Measurements from ENCODE around the gene NUP214. TPM values are rescaled to one million over a fixed set of nuclear protein-coding genes. Genes with fewer than 3 reads are reported as not detected.
"Not testable (repeated sequence)": the region's sequence is repeated elsewhere in the genome, so short reads cannot be mapped to it uniquely, and the experiment has no call there.

NUP214 gene
- polyA plus RNA-seq, 4 donors = 34.3 to 70.6 (median 56.7) TPM

DNA sequence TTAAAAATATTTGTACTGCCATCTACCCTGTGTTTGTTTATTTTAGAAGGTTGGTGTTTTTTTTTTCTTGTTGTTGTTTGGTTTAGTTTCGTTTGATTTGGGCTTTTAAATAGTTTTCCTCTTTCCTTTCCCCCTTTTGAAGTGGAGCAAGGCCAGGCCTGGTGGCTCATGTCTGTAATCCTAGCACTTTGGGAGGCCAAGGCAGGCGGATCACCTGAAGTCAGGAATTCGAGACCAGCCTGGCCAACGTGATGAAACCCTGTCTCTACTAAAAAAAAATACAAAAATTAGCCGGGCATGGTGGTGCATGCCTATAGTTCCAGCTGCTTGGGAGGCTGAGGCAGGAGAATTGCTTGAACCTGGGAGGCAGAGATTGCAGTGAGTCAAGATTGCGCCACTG lies 65.6 kb downstream of the NUP214 start:
- not testable (repeated sequence) for DNase-seq (ENCODE audit: low read depth in 4 of 4, low spot score in 3 of 4)

DNA sequence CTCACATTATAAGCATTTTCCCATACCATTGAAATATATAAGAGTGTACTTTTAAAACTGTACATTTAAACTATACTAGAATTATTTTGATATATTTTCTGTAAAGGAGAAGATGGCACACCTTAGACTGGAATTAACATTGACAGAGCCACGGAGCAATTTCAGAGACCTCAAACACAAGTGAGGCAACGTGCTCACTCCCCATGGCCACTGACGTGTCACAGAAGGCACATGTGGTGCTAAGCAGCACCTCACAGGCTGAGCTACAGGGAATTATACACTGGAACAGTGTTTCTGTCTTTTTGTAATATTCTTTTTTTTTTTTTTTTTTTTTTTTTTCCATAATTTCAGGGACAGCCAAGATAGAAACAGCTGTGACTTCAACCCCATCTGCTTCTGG lies 66.5 kb downstream of the NUP214 start:
- no peak for DNase-seq (ENCODE audit: low read depth in 4 of 4, low spot score in 3 of 4)

DNA sequence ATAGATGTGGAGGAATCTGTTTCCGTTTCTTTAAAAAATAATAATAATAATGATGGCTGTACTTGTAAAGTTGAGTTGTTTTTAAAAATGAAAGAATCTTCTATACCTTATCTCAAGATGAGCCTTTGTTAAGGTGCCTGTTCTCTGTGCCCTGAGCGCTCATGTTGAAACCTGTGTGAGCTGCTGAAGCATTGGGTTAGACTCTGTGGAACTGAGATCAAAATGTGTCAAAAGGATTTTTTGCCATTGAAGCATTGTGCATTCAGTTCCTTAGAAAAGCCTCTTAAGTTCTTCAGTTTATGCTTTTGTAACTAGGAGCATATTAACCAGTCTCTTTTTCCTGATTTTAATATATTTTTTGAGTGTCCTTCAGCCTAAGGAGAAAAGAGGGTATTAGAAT lies 67.7 kb downstream of the NUP214 start:
- no peak for DNase-seq (ENCODE audit: low read depth in 4 of 4, low spot score in 3 of 4)

DNA sequence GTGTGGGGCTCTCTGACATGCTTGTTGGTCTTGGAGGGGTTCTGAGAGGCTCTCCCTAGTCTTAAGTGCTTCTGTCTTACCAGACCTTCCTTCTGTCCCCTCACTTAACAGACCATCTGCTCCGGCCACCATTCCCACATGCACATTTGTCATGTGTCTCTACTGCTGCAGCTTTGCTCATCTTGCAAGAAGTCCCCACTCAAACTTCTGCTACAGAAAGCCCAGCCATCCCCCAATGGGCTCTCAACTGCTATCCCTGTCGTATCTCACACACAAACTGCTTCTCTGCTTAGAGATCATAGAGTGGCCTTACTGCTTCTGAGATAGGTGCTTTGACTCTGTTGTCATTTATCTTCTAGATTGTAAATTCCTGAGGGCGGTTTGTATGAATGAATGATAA lies 69.4 kb downstream of the NUP214 start:
- DNase-seq (ENCODE audit: low read depth in 4 of 4, low spot score in 3 of 4) = no peak

DNA sequence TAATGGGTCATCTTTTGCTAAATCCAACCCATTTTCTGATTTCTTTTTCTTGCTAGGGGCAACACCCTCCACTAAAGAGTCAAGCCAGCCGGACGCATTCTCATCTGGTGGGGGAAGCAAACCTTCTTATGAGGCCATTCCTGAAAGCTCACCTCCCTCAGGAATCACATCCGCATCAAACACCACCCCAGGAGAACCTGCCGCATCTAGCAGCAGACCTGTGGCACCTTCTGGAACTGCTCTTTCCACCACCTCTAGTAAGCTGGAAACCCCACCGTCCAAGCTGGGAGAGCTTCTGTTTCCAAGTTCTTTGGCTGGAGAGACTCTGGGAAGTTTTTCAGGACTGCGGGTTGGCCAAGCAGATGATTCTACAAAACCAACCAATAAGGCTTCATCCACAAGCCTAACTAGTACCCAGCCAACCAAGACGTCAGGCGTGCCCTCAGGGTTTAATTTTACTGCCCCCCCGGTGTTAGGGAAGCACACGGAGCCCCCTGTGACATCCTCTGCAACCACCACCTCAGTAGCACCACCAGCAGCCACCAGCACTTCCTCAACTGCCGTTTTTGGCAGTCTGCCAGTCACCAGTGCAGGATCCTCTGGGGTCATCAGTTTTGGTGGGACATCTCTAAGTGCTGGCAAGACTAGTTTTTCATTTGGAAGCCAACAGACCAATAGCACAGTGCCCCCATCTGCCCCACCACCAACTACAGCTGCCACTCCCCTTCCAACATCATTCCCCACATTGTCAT lies 72.0 kb downstream of the NUP214 start:
- DNase-seq (ENCODE audit: low read depth in 4 of 4, low spot score in 3 of 4) = no peak

DNA sequence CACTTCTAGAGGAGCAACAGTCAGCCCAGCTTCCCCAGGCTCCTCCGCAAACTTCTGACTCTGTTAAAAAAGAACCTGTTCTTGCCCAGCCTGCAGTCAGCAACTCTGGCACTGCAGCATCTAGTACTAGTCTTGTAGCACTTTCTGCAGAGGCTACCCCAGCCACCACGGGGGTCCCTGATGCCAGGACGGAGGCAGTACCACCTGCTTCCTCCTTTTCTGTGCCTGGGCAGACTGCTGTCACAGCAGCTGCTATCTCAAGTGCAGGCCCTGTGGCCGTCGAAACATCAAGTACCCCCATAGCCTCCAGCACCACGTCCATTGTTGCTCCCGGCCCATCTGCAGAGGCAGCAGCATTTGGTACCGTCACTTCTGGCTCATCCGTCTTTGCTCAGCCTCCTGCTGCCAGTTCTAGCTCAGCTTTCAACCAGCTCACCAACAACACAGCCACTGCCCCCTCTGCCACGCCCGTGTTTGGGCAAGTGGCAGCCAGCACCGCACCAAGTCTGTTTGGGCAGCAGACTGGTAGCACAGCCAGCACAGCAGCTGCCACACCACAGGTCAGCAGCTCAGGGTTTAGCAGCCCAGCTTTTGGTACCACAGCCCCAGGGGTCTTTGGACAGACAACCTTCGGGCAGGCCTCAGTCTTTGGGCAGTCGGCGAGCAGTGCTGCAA lies 72.8 kb downstream of the NUP214 start:
- DNase-seq (ENCODE audit: low read depth in 4 of 4, low spot score in 3 of 4) = no peak

DNA sequence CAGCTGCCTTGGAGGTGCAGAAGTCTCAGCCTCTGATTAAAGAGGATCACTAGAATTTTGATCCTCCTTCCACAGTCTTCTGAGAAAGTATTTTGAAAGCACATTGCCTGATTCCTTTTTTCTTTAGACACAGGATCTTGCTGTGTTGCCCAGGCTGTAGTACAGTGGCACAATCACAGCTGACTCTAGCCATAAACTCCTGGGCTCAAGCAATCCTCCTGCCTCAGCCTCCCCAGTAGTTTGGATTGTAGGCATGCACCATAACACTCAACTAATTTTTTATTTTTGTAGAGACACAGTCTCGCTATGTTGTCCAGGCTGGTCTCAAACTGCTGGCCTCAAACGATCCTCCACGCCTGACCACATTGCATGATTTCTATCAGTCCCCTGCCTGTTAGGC lies 76.5 kb downstream of the NUP214 start:
- DNase-seq (ENCODE audit: low read depth in 4 of 4, low spot score in 3 of 4) = no peak

DNA sequence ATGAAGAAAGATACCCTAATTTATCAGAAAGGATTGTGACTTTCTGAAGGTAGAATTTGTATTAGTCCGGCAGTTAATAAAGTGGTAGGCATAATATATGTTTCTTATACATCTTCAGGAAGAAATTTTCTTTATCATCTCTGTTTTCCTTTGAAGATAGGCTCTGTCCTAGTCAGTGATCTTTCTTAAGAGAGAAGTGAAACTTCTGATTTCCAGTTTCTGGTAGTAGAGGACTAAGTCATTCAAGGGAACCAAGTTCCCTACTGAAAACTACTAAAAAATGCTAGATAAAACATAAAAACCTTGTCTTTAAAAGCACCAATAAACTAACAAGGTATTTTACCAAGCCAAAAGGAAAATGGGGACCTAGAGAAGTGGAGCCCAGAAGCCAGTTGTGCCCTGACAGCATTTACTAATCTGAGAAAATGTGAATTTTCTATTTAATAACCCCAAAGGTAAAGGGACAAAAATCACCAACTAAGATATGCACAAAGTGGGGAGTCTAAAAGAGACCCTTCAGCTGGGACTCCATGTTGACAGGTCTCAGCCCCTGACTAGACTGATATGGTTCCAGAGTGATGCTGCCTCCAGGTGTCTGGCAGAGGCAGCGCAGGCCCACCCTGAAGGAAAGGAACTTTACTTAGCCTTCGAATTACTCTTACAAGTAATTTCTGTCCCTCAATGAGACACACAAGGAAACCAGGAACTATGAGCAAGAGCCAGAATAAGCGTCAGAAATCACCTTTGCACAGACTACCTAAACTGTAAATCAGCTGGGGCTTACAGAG lies 78.2 kb downstream of the NUP214 start:
- DNase-seq (ENCODE audit: low read depth in 4 of 4, low spot score in 3 of 4) = no peak

DNA sequence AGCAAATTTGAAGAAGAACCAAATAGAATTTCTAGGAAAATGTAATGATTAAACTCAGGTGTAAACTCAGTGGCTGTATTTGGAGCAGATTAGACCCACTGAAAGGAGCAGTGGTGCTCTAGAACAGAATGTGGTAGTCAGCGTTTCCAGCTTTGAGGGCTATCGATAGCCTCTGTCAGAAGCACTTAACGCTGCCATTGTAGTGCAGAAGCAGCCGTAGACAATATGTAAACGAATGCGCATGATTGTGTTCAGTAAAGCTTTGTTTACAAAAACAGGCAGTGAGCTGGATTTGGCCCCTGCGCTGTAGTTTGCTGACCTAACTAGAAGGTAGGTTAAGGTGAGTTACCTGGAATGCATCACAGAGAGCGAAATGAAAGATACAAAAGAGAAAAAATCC lies 78.9 kb downstream of the NUP214 start:
- DNase-seq (ENCODE audit: low read depth in 4 of 4, low spot score in 3 of 4) = no peak

DNA sequence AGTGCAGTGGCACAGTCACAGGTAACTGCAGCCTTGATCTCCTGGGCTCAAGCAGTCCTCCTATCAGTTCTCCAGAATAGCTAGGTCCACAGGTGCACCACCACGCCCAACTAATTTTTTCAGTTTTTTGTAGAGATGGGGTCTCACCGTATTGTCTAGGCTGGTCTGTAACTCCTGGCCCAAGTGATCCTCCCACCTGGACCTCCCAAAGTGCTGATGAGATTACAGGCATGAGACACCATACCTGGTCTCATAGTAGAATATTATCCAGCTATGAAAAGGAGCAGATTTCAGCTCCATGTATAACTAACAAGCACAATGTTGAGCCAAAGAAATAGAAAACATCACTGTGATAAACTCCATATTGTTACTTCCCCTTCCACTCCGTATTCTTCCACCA lies 81.1 kb downstream of the NUP214 start:
- no peak for DNase-seq (ENCODE audit: low read depth in 4 of 4, low spot score in 3 of 4)

DNA sequence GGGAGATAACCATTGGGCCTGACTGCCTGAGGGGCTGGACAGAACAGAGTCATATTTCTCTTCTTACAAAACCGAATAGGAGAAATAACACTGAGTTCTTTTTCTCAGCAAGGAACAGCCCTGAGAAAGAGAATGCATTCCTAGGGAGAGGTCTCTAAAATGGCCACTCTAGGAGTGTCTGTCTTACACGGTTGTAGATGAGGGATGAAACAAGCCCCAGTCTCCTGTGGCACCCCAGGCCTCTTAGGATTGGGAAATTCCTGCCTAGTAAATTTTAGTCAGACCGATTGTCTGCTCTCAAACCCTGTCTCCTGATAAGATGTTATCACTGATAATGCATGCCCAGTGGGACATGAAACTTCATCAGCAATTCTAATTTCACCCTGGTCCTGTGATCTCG lies 86.5 kb downstream of the NUP214 start:
- DNase-seq (ENCODE audit: low read depth in 4 of 4, low spot score in 3 of 4) = not testable (repeated sequence)

DNA sequence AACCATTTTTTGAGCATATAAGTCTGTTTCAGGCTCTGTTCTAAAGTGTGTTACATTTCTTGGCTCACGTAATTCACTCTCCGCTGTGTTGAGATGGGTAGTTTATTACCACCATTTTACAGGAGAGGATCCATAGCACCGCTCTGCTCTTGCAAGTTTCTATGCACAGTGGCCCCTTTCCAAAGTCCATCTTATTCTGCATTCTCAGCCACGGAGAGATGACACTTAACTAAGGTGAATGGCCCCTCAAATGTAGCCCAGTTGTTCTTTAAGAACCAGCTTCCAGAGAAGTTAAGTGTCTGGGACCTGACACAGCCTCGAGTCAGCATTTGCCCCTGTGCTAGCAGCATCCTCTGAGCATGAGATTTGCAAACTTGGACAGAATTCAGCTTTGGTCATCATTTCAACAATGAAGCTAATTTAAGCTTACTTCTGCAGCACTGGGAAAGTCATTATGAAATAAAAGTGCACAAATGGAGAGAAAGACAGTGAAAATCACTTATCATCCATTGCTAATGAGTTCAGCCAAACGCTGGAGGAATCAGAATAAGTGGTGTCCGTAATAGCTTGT lies 89.0 kb downstream of the NUP214 start:
- no peak for DNase-seq (ENCODE audit: low read depth in 4 of 4, low spot score in 3 of 4)

DNA sequence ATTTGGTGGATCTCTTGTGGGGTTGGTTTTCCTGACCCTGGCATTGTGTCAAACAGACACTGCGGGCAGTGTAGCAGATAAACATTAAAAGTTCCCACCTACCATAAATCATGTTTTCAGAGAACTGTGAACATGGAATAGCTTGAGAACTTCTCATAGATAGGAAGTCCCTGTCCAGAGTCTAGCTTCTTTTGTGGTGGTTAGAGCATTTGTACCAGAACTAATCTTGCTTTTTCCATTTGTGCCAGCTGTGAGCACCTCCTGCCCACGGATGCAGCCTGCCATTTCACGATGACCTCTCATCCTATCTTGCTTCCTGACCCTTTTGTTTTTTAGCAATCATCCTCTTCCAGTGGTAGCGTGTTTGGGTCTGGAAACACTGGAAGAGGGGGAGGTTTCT lies 89.5 kb downstream of the NUP214 start:
- no peak for DNase-seq (ENCODE audit: low read depth in 4 of 4, low spot score in 3 of 4)

DNA sequence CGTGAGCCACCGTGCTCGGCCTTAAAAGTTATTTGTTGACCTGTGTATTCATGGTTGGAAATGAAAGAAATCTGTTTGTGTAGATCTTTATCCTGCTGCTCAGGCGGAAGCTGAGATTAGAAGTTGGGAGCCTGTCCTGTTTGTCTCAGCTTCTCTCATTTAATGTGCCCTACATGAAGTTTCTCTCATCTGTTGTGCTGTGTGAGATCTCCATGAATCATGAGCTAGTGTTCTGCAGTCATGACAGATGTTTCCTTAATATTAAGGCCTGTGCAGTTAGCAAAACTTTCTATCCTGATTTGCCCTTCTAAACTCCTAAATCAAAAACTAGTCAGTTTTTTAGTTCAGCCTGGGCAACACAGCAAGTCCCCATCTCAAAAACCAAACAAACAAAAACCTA lies 91.4 kb downstream of the NUP214 start:
- no peak for DNase-seq (ENCODE audit: low read depth in 4 of 4, low spot score in 3 of 4)

DNA sequence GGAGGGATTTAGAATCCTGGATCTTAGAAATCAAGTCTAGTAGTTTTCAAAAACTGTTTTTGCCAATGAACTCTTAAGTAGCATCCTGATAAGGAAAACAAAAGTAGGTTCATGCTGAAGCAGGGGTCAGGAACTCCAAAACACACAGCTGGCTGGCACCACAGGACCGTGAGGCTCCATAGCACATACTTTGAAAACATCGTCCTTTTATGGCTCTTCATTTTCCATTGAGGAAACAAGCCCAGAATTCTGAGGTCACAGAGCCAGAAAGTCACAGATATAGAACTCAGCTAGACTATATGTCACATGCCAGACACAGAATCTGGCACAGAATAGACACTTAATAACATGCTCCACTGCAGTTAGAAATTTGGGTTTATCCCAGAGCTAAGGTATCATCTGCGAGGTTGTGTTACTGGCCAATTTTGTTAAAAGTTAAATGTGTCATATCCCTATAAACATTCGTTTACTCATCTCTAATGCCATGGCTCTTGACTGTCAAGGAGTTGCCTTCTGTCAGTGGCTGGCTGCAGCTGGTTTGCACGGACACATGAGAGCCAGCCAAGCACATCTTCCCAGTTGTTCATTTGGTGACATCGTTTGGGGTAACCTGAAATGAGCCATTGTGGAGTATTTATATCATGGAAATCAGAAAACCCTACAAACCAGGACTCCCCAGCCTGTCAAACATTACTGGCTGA lies 92.1 kb downstream of the NUP214 start:
- DNase-seq (ENCODE audit: low read depth in 4 of 4, low spot score in 3 of 4) = no peak

DNA sequence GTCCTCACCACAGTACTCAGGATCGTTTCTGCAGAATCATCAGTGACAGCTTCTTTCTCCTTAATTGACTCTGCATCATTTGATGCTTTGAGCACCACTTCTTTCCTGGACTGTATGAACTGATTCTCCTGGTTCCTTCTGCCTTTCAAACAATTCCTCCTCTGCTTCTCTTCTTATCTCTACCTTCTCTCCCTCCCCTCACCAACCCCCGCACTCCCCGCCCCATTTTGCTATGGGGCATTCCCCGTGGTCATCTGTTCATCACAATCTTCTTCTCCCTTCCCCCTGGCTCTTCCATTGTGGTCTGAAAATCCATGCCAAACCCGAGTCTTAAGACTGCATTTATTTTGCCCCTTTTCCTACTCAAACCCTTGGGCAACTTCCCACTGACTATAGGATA lies 93.0 kb downstream of the NUP214 start:
- no peak for DNase-seq (ENCODE audit: low read depth in 4 of 4, low spot score in 3 of 4)

DNA sequence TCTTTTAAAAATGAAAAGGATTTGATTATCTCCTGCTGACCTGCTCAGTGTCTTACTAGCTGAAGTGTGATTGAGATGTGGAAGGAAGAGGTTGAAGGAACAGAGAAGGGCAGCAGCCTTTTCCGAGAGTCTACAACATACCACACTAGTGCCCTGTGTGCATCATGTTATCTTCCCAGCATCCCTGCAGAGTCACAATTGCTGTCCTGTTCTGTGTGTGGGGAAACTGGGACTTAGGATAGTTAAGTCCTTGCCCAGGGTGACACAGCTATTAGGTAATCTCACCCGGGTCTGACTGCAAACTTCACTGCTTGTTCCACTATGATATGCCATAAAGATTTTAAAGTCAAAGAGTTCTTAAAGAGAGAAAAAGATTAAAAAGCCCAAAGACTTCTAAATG lies 95.1 kb downstream of the NUP214 start:
- no peak for DNase-seq (ENCODE audit: low read depth in 4 of 4, low spot score in 3 of 4)

DNA sequence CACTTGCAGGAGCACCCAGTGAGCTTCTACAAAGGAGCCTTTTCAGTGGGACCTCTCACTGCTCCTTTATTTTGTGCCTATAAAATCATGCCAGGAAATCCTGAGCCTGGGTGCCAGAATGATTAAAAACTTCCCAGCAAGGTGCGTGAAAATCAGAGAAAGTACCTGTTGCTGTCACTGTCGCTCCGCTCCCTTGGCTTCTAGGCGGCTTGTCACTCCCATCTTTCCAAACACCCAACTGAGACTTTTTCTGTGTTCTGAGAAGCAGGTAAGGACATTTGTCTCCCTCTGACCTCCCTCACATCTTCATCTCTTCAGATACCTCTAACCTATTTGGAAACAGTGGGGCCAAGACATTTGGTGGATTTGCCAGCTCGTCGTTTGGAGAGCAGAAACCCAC lies 97.1 kb downstream of the NUP214 start:
- DNase-seq (ENCODE audit: low read depth in 4 of 4, low spot score in 3 of 4) = no peak

DNA sequence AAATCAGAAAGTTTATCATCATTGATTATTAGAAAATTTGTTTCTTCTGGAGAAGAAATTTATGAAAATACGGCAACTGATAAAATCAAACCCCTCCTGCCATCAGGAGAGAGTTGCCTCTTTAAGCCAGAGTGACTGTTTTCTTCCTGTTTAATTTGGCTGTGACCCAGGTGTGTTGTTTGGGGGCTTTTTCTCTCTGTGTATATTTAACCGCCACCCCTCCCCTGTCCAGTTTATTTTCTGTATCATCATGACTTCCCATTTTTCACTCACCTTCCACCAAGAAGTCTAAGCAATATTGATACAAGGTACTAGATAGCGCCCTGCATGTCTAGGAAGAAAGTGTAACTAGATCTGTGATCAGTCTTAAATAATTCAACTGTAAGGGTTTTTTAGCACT lies 100.8 kb downstream of the NUP214 start:
- no peak for DNase-seq (ENCODE audit: low read depth in 4 of 4, low spot score in 3 of 4)

DNA sequence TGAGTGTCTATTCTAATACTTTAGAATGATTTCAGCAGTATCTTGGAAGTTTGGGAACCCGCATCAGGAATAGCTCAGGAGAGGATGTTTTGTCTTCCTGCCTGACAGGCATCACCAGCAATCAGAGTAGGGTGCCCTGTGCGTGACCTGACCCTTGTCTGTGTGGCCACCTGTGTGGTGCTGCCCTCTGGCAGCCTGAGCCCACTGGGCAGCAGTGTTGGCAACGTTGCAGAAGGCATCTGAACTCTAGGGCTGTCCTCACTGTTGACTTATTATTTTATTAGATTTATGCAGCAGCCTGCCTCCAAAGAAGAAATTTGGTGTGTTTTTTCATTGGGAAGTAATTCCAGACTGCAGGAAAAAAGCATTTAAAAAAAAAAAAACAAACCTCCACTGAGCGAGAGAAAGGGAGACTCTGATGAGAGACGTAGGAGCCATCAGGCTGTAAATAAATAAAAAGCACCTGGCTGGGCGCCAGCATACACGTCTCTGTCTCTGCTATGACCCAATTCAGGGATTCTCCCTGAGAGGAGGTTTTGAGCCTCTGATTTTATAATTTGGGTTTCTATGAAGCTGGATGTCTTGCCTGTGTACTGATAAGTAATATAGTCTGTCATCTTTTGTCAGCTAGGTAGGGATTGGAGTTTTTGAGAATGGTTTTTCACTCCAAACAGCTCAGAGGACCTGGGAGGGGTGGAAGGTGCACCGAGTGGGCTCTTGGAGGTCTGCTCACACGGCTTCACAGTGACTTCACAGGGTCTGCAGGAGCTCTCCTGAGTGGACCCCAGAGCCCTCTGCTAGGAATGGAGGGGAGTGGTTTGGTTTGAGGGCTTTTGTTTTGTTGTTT lies 101.9 kb downstream of the NUP214 start:
- DNase-seq (ENCODE audit: low read depth in 4 of 4, low spot score in 3 of 4) = no peak

Measured in left renal pelvis (tissue), 4 donors.